Activated T-helper 9 cell treated with anti-CD3 and anti-CD28 coated beads, Interleukin-2, amount 50 U/mL, for 16 hours (primary cell): ENCODE results near the gene ABCA9.

Experiments used
- DNase-seq: peaks from one replicate; pipeline ENCODE4 v3.0.0-alpha.2; 2020; ENCODE audit warnings: low read depth

ABCA9 gene

GRCh38 chr17:69067274-69068047 lies 6.7 kb upstream of the ABCA9 start:
- no peak for DNase-seq

- DNase-seq = no peak
These were observed 5.8 kb upstream of the ABCA9 start for GRCh38 chr17:69066482-69066881.

- no peak for DNase-seq
These were observed 4.4 kb upstream of the ABCA9 start for GRCh38 chr17:69065113-69065512.

DNA sequence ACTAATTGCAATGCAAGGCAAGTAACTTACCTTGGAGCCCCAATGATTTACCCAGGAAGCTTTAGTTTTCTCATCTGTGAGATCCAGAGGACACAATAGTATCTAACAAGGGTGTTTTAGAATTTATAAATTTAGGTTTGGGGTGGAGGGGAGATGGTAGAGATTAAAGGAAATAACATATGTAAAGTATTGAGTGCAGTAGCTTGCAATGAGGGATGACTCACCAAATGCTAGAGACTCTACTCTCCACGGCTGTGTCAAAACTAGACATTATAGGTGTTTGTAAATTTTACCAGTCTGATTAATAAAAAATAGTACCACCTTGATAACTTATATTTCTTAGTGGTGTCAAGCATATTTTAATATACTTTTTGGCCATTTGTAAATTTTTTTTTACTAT lies 3.7 kb upstream of the ABCA9 start:
- DNase-seq = no peak

DNA sequence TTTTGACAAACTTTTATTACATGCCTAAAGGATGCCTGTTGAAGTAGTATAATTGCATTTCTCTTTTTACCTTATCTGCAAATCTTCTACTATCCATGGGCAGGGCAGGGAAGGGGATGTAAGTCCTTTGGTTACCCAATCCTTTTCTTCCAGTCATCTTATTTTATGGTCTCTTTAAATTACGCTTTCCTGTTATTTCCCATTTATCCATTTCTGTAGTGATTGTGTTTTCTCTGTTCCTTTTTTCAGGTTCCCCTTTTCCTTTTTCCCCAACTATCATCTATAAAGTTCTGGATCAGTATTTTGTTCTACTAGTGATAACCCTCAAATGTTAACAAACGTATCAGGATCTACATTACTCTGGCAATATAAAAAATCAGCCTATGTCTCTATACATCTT lies 3.3 kb upstream of the ABCA9 start:
- DNase-seq = no peak

DNA sequence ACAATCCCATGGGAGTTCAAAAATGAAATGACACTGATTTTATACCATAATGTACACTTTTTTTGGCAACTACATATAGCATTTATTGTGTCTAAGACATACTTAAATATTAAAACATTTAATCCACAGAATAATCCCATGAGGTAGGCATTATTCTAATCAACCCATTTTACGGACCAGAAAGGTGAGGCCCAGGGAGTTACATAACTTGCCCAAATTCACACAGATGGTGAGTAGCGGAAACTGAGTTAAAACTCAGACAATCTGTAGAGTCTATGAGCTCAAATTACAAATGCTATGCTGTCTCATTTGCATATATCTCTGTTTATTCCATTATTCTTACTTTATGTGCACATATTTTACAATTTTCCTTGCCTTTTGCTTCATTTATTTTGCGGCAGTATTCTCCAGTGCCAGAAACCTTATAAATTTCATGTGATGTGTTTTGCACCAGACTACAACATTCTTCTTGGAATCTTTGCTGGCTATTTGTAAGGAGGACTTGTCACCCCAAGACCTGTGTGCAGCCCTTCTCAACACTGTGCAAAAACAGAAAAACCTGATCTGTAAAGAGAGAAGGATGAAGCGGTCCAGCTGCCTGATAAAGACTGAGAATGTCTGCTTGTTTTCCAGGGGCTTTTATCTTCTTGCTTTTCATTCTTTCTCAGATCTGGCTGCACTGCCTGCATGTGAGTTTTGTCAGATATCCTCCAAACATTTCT lies 2.3 kb upstream of the ABCA9 start:
- no peak for DNase-seq

DNA sequence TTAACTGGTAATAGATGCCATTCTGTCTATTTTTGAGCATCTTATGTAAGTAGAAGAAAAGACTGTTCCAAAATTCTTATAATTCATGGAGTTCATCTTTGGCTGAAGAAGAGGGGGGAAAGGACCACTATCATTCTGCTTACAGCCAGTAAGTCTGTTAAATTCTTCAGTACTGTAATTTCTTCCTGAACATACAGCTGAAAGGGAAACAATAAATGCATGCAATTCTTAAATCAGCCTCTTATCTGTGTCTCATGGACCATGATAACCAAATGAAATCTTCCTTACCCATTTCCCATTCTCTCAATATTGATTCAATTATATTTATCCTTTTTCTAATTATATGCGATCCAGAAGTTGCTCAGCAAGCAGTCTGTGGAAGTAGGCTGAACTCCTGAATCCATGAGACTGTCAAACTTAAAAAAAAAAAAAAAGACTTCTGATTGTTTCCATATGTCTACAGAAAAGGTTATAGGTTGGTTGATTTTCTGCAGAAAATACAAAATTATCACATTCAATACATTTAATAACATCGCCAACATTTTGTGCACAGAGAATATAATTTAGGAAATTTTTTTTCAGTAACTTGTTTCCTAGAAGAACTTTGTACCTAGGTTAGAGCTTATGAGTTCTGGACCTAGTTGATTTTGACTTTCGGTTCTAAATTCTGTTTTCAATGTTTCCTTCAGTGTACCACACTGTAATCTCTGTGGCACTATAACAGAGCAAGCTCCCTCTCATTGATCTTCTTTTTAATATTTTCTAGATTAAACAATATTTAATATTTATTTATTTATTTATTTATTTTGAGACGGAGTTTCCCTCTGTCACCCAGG lies 1.2 kb upstream of the ABCA9 start:
- DNase-seq = no peak

- DNase-seq = no peak
These were observed 1.1 kb downstream of the ABCA9 start for GRCh38 chr17:69059458-69060175.

DNA sequence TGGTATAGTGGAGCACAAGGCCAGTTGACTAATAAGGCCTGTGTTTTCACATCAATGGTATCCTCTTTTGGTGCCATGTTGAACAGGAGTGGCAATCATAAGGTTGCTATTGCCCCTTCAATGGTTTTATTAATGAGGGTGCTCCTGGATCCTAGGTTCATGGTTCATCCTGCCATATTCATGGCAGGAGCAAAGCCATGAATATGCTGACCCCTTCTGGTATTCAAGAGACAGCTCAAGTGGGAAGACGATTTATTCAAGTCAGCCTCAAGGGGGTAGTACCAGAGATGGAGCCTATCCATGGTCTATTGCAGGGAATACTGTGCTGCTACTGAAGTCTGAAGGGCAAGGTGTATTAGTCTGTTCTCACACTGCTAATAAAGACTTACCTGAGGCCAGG lies 2.6 kb downstream of the ABCA9 start:
- DNase-seq = no peak

GRCh38 chr17:69057280-69057679 lies 3.4 kb downstream of the ABCA9 start:
- DNase-seq = no peak

- no peak for DNase-seq
These were observed 4.4 kb downstream of the ABCA9 start for GRCh38 chr17:69056179-69056823.

DNA sequence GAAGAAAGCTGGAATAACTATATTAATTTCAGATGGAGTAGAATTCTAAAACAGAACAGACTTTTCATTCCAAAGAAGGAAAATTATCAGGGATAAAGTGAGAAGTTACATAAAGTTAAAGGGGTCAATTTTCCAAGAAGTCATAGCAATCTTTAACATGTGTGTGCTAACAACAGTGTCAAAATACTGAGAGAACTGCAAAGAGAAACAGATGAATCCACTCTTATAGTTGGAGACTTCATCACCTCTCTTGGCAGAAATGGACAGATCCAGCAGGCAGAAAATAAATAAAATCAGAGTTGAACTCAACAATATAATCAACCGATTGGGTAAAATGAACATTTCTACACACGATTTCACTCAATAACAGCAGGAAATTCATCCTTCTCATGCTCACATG lies 5.4 kb downstream of the ABCA9 start:
- no peak for DNase-seq

GRCh38 chr17:69050999-69051775 lies 9.5 kb downstream of the ABCA9 start:
- DNase-seq = no peak

GRCh38 chr17:69048634-69049033 lies 12.1 kb downstream of the ABCA9 start:
- DNase-seq = no peak

GRCh38 chr17:69047368-69048263 lies 13.1 kb downstream of the ABCA9 start:
- DNase-seq = no peak

GRCh38 chr17:69046121-69046807 lies 14.5 kb downstream of the ABCA9 start:
- no peak for DNase-seq

- DNase-seq = no peak
These were observed 15.1 kb downstream of the ABCA9 start for GRCh38 chr17:69045646-69046045.

DNA sequence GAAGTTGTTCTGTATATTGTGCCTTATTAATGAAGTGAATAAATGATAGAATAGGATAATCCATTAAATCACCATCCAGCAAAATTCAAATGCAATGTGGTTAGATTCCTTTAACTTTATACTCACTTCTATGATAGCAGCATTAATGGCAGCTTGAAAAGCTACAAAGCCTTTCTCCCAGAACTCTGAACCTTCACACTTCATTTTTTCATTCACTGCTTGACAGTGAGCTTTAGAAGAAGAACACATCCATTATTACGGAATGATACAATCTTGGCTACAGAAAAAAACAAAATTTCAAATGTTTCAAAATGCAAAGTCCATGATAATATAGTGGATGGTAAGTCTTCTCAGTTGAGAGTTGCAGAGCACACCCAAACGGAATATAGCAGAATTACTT lies 16.4 kb downstream of the ABCA9 start:
- no peak for DNase-seq

DNA sequence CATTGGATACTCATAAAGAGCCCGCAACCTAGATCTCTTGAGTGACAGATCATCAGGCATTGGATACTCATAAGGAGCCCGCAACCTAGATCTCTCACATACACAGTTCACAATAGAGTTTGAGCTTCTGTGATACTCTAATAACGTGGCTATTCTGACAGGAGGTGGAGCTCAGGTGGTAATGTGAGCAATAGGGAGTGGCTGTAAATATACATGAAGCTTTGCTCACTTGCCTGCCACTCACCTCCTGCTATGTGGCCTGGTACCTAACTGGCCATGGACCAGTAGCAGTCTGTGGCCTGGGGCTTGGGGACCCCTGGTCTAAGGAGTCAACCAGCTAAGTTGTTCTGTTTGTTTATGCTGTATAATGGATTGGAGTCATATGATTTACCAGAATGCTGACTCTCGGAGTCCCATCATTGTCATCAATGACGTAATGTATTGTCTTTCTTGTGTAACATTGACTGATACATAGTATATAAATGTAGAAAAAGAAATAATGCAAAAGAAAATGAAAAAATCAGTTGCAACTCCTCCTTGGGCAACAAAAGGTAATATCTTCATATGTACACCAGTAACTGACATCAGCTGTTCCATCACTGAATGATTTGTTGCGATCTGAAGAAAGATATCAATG lies 17.5 kb downstream of the ABCA9 start:
- DNase-seq = no peak
